ENCODE results near the gene CCDC90B.
A peak's percentile ranks its signal among the peaks of the same experiment; 100 is the strongest.

DNA sequence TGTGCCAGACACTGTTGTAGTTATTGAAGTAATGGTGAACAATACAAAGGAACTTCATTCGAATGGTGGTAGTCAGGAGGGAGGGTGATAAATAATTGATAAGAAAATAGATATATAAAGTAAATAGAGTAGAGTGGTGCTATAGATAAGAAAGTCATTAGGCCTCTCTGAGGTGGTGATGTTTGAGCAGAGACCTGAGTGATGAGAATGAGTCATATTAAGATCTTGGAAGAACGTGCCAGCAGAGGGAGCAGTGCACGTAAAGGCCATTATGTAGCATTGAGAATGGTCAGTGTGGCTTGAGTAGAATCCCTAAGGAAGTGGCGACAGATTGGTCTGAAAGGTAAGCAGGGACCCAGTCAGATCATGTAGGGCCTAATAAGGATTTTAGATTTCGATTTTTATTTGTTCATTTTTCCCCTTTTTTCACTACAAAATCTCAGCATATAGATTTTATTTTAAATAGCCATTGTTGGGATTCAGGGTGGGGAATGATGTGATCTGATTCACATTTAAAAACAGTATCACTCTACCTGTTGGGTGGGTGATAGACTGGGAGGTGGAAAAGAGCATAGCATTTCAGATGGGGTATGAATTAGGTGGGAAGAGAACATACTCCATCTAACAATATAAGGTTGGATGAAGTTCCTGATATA is 44.7 kb downstream of the CCDC90B start:
- peak in 1 of 3 donors; percentile 20 for TF ChIP-seq CTCF (IDR thresholded peaks at IDR 0.05)
- TF ChIP-seq POLR2A (IDR thresholded peaks at IDR 0.05): no peak
